Gastrocnemius medialis (tissue), 4 donors: ENCODE data around the gene HEXIM2. TPM values are rescaled to one million over a fixed set of nuclear protein-coding genes. Genes with fewer than 3 reads are reported as not detected.

Experiments
- ATAC-seq, 2 donors: fragments of 150-250 bp; one replicate each; pipeline ENCODE4 v1.9.1; 2016
- DNase-seq, 2 donors: peaks; one replicate each; pipeline ENCODE4 v3.0.0-alpha.2; 2019
- H3K27ac ChIP-seq, 4 donors: fragments of 200-600 bp; sonication (generic); 1 replicate in 1 of 4; 2 replicates in 3 of 4; pipeline ENCODE4 v1.5.1; 2016 to 2018; ENCODE audit warnings: mild to moderate bottlenecking in 2 of 4, moderate library complexity in 1 of 4
- H3K27me3 ChIP-seq, 3 donors: fragments of 200-600 bp; sonication (generic) in 2 of 3; 1 replicate in 1 of 3; 2 replicates in 2 of 3; pipeline versions ENCODE4 v1.5.1 to v1.6.0; 2016 to 2019; ENCODE audit warnings: mild to moderate bottlenecking in 1 of 3, moderate library complexity in 1 of 3
- H3K36me3 ChIP-seq, 2 donors: fragments of 200-600 bp; sonication (generic) in 1 of 2; one replicate each; pipeline ENCODE4 v1.5.1; 2017 to 2018
- H3K4me1 ChIP-seq, 2 donors: fragments of 200-600 bp; sonication (generic) in 1 of 2; one replicate each; pipeline ENCODE4 v1.5.1; 2016 to 2017; ENCODE audit warnings: mild to moderate bottlenecking in 2 of 2
- H3K4me3 ChIP-seq, 4 donors: fragments of 200-600 bp; sonication (generic) in 3 of 4; 1 replicate in 1 of 4; 2 replicates in 3 of 4; pipeline ENCODE4 v1.5.1; 2016 to 2019; ENCODE audit warnings: mild to moderate bottlenecking in 2 of 4
- H3K9me3 ChIP-seq, 3 donors: fragments of 200-600 bp; sonication (generic) in 2 of 3; 1 replicate in 1 of 3; 2 replicates in 2 of 3; pipeline ENCODE4 v1.5.1; 2016 to 2019
- POLR2A ChIP-seq, 2 donors: fragments of 450-650 bp; IDR thresholded peaks; one replicate each; pipeline ENCODE4 v1.6.1; 2017; ENCODE audit warnings: antibody characterized with exemption in 2 of 2, mild to moderate bottlenecking in 2 of 2, moderate library complexity in 2 of 2
- in situ Hi-C, 4 donors: fragments of 200-750 bp; cut with MboI; loops; one replicate each; pipeline versions ENCODE4 v1.15.0 to v1.8.0; 2017; ENCODE audit warnings: low sequenced_read_pairs in 4 of 4
- intact Hi-C: fragments of 100-400 bp; cut with DNase I; formaldehyde crosslinking; loops from one replicate; pipeline ENCODE4 v1.15.1; 2023; ENCODE audit warnings: low total_unique reads
- total RNA-seq, 4 donors: library from RNA; depleted of rRNA; stranded (reverse); fragments of >200 nt; gene quantifications; one replicate each; pipeline versions ENCODE4 v1.1.0 to v1.2.3, GENCODE V29; 2016
- TF ChIP-seq, protein P1 (sequence below), 5 experiments: fragments of 450-650 bp in 3 of 5; fragments of 200-600 bp in 2 of 5; sonication (generic) in 2 of 5; IDR thresholded peaks in 4 of 5; conservative IDR thresholded peaks in 1 of 5; 1 replicate in 4 of 5; 2 replicates in 1 of 5; pipeline ENCODE4 v1.5.1; 2016 to 2019; ENCODE audit warnings: antibody characterized with exemption in 5 of 5, mild to moderate bottlenecking in 3 of 5, moderate library complexity in 3 of 5

HEXIM2 gene
- total RNA-seq, 4 donors from 2014 or later = 31.4 to 70.8 (median 64.9) TPM

DNA sequence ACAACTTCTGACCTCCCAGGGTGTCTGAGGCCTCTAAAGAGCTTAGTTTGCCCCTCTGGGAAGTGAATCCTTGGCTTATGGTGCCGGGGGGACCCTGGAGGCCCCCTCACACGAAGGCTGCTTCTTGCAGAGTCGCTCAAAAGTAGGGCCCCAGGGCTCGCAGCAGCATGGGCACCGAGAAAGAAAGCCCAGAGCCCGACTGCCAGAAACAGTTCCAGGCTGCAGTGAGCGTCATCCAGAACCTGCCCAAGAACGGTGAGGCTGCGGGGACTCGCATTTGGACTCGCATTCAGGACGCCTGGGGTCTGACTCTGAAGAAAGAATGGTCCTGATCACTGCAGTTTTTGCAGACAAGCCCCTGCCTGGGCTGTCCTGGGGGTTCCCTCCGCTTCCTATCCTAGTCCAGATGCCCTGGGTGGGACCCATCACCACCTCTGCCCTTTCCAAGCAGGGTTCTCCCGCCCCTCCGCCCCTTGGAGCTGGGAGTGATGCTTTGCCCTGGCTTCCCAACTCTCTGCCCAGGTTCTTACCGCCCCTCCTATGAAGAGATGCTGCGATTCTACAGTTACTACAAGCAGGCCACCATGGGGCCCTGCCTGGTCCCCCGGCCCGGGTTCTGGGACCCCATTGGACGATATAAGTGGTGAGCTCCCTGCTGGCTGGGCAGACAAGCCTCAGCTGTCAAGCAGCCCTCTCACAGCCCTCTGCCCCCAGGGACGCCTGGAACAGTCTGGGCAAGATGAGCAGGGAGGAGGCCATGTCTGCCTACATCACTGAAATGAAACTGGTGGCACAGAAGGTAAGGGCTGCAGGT, 25.5 kb upstream of the HEXIM2 start:
- Histone ChIP-seq H3K9me3 (no peaks in the 10 kb centered on the region), H3K27ac (peak overlapping the region; percentile 79 to 89 (median 80)), H3K4me1 (peaks cover 17 to 23% of the 10 kb centered on the region in 2 donors), H3K4me3 (peak overlapping the region; percentile 62 to 88 (median 70)), H3K36me3 (no peaks in the 10 kb centered on the region), H3K27me3 (no peaks in the 10 kb centered on the region)
- no peak for TF ChIP-seq POLR2A (IDR thresholded peaks at IDR 0.05)
- no peak for DNase-seq
- intact Hi-C loops = loop anchor here (1.0 to 2.0 kb wide), 5 partner anchors 13 to 216 kb away; partner anchors contain the start of genes HEXIM1 and HEXIM2
- no peak for ATAC-seq
- in situ Hi-C loops = loop anchor here in 3 of 4 donors (5.0 to 25.0 kb wide), 4 partner anchors 59 to 224 kb away; partner anchors contain the start of gene GFAP (in 2 of the 3)

DNA sequence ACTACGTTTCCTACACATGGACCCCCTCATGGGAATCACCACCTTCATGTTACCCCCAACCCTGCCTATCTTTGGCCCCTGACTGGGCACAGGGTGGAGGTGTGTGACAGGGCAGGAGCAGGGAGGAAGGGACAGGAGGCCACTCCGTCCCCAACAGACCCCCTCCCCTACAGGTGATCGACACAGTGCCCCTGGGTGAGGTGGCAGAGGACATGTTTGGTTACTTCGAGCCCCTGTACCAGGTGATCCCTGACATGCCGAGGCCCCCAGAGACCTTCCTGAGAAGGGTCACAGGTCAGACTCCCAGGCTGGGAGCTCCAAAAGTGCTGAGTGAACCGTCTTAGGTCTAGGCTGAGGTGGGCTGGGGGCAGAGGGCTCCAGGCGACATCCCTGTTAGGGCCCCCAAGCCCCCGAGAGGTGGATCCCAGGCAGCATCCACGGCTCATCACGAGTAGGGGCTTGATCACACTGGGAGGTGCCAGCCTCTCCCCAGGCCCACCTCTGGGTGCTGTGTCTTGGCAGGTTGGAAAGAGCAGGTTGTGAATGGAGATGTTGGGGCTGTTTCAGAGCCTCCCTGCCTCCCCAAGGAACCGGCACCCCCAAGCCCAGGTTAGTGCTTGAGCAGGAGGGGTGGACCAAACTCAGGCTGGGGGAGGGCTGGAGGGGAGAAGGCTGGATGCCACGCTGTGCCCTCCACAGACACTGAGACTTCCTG, 24.7 kb upstream of the HEXIM2 start:
- Histone ChIP-seq H3K4me3 (no peak overlapping the region), H3K36me3 (no peaks in the 10 kb centered on the region), H3K9me3 (no peaks in the 10 kb centered on the region), H3K27me3 (no peaks in the 10 kb centered on the region), H3K27ac (no peak overlapping the region), H3K4me1 (peaks cover 11 to 15% of the 10 kb centered on the region in 2 donors)
- TF ChIP-seq, protein P1, sequence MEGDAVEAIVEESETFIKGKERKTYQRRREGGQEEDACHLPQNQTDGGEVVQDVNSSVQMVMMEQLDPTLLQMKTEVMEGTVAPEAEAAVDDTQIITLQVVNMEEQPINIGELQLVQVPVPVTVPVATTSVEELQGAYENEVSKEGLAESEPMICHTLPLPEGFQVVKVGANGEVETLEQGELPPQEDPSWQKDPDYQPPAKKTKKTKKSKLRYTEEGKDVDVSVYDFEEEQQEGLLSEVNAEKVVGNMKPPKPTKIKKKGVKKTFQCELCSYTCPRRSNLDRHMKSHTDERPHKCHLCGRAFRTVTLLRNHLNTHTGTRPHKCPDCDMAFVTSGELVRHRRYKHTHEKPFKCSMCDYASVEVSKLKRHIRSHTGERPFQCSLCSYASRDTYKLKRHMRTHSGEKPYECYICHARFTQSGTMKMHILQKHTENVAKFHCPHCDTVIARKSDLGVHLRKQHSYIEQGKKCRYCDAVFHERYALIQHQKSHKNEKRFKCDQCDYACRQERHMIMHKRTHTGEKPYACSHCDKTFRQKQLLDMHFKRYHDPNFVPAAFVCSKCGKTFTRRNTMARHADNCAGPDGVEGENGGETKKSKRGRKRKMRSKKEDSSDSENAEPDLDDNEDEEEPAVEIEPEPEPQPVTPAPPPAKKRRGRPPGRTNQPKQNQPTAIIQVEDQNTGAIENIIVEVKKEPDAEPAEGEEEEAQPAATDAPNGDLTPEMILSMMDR (IDR thresholded peaks at IDR 0.05 in 4 of 5, conservative IDR thresholded peaks at IDR 0.05 in 1 of 5) = no peak
- no peak for TF ChIP-seq POLR2A (IDR thresholded peaks at IDR 0.05)
- no peak for DNase-seq
- intact Hi-C loops = no loop called here
- no peak for ATAC-seq
- in situ Hi-C loops = loop anchor here in 3 of 4 donors (5.0 to 25.0 kb wide), 4 partner anchors 58 to 225 kb away; partner anchors contain the start of gene GFAP (in 2 of the 3)

DNA sequence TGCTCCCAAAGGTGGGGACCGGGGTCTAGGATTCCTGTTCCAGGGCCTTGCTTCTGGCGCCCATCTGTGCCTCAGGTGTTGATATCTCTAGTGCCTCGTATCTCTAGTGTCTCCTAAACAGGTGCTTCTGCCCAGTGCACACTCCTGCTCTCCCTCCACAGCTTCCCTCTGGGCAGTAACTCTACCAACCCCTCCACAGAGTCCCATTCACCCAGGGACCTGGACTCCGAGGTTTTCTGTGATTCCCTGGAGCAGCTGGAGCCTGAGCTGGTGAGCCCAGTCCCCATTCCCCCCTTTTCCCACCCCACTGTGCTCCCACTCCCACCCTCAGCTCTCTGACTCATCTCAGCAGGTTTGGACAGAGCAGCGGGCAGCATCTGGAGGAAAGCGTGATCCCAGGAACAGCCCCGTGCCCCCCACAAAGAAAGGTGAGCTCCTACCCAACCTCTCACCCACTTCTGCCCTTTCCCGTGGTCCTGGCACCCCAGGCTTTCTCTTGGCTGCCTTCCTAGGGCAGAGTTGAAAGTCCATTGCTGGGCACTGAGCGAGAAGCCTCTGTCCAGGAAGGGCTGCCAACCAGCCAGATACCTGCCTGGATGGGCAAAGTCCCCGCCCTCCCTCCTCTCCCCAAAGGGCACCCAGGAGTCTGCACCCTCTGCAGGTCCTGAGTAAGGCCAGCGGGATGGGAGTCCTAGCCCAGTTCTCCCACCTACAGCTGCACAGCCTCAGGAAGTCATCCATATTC, 23.9 kb upstream of the HEXIM2 start:
- Histone ChIP-seq H3K27ac (no peak overlapping the region), H3K9me3 (no peaks in the 10 kb centered on the region), H3K36me3 (no peaks in the 10 kb centered on the region), H3K4me1 (peaks cover 11 to 12% of the 10 kb centered on the region in 2 donors), H3K27me3 (no peaks in the 10 kb centered on the region), H3K4me3 (no peak overlapping the region)
- TF ChIP-seq POLR2A (IDR thresholded peaks at IDR 0.05) = no peak
- TF ChIP-seq, protein P1 (IDR thresholded peaks at IDR 0.05 in 4 of 5, conservative IDR thresholded peaks at IDR 0.05 in 1 of 5) = no peak
- DNase-seq (no peak), ATAC-seq (no peak)
- intact Hi-C loops = no loop called here
- in situ Hi-C loops = loop anchor here in 3 of 4 donors (5.0 to 25.0 kb wide), 4 partner anchors 57 to 225 kb away; partner anchors contain the start of gene GFAP (in 2 of the 3)

DNA sequence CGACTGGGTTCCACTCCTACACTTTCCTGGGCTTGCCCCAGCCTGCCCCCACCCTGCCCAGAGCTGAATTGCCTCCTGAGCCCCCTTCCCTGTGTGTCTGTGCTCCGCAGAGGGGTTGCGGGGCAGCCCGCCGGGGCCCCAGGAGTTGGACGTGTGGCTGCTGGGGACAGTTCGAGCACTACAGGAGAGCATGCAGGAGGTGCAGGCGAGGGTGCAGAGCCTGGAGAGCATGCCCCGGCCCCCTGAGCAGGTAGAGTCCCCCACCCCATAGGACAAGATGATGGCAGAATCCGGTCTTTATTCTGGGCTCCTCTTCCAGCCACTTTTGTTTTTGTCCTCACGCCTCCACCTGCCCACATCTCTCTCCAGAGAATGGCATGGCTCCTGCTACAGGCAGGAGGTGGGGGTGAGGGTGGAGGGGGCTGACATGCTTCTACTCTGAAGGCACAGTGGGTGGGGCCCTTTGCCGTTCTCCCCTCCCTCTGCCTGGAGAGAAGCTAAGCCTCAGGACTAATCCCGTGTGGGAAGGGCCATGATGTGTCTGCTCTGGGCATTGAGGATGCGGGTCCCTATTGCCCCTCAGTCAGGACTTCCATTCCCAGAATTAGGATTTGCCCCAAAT, 22.7 kb upstream of the HEXIM2 start:
- TF ChIP-seq, protein P1 (IDR thresholded peaks at IDR 0.05 in 4 of 5, conservative IDR thresholded peaks at IDR 0.05 in 1 of 5) = no peak
- TF ChIP-seq POLR2A (IDR thresholded peaks at IDR 0.05) = no peak
- Histone ChIP-seq H3K4me3 (no peak overlapping the region), H3K9me3 (no peaks in the 10 kb centered on the region), H3K27ac (no peak overlapping the region), H3K4me1 (peaks cover 14 to 16% of the 10 kb centered on the region in 2 donors), H3K27me3 (no peaks in the 10 kb centered on the region), H3K36me3 (no peaks in the 10 kb centered on the region)
- ATAC-seq = no peak
- DNase-seq = no peak
- intact Hi-C loops = no loop called here
- in situ Hi-C loops = loop anchor here in 3 of 4 donors (5.0 to 25.0 kb wide), 4 partner anchors 56 to 227 kb away; partner anchors contain the start of gene GFAP (in 2 of the 3)
